Loucy (cell line): ENCODE measurements around the gene MAP1LC3A.

Experiments
- EZH2phosphoT487 ChIP-seq: fragments of 200-600 bp; IDR thresholded peaks from 2 replicates; pipeline ENCODE4 v1.6.1; 2018; ENCODE audit warnings: antibody characterized with exemption, mild to moderate bottlenecking, moderate library complexity, borderline replicate concordance
- TF ChIP-seq, protein P1 (sequence below): fragments of 200-600 bp; sonication (generic); conservative IDR thresholded peaks from 2 replicates; pipeline ENCODE4 v1.5.1; 2014; ENCODE audit warnings: mild to moderate bottlenecking, antibody characterized with exemption, low read length

- TF ChIP-seq, protein P1, sequence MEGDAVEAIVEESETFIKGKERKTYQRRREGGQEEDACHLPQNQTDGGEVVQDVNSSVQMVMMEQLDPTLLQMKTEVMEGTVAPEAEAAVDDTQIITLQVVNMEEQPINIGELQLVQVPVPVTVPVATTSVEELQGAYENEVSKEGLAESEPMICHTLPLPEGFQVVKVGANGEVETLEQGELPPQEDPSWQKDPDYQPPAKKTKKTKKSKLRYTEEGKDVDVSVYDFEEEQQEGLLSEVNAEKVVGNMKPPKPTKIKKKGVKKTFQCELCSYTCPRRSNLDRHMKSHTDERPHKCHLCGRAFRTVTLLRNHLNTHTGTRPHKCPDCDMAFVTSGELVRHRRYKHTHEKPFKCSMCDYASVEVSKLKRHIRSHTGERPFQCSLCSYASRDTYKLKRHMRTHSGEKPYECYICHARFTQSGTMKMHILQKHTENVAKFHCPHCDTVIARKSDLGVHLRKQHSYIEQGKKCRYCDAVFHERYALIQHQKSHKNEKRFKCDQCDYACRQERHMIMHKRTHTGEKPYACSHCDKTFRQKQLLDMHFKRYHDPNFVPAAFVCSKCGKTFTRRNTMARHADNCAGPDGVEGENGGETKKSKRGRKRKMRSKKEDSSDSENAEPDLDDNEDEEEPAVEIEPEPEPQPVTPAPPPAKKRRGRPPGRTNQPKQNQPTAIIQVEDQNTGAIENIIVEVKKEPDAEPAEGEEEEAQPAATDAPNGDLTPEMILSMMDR = no peak
- TF ChIP-seq EZH2phosphoT487 = no peak
These were observed 17.2 kb downstream of the MAP1LC3A start for GRCh38 chr20:34575756-34576155.
